ENCODE results near the gene CSNK2A1. TPM values are rescaled to one million over a fixed set of nuclear protein-coding genes. Genes with fewer than 3 reads are reported as not detected.
A peak's percentile ranks its signal among the peaks of the same experiment; 100 is the strongest.

The CSNK2A1 gene
- total and polyA plus RNA-seq, 4 donors = 17.0 to 60.3 (median 39.7) TPM

- Histone ChIP-seq H3K9ac (ENCODE audit: low read depth in 1 of 2, low read length in 2 of 2) (no peak overlapping the region), H3K4me1 (ENCODE audit: control insufficient read depth in 4 of 4, insufficient read depth in 4 of 4, low read length in 3 of 4) (peaks cover 3 to 27% (median 18%) of the 10 kb centered on the region in 4 donors), H3K4me3 (ENCODE audit: low read depth in 1 of 3, low read length in 3 of 3) (no peak overlapping the region), H3K36me3 (ENCODE audit: control insufficient read depth in 4 of 4, insufficient read depth in 3 of 4, low read depth in 1 of 4, low read length in 3 of 4) (peaks cover 10 to 60% (median 29%) of the 10 kb centered on the region in 4 donors), H3K27me3 (ENCODE audit: control insufficient read depth in 4 of 4, insufficient read depth in 4 of 4, low read length in 3 of 4) (no peaks in the 10 kb centered on the region), H3K27ac (ENCODE audit: low read depth in 1 of 2, low read length in 2 of 2) (no peak overlapping the region), H3K9me3 (ENCODE audit: control insufficient read depth in 4 of 4, low read length in 3 of 4) (no peaks in the 10 kb centered on the region)
- TF ChIP-seq RXRA (IDR thresholded peaks at IDR 0.05) (no peak), REST (IDR thresholded peaks at IDR 0.05) (no peak), TAF1 (conservative IDR thresholded peaks at IDR 0.05) (no peak), GABPA (IDR thresholded peaks at IDR 0.05 in 1 of 2, conservative IDR thresholded peaks at IDR 0.05 in 1 of 2) (no peak), EGR1 (IDR thresholded peaks at IDR 0.05; ENCODE audit: low read depth in 2 of 2) (no peak), JUND (IDR thresholded peaks at IDR 0.05) (no peak), FOXA2 (IDR thresholded peaks at IDR 0.05) (no peak), NR2F2 (IDR thresholded peaks at IDR 0.05) (no peak), CTCF (IDR thresholded peaks at IDR 0.05; ENCODE audit: low read depth, low read length, missing input control) (no peak), HNF4G (IDR thresholded peaks at IDR 0.05) (no peak), SP1 (IDR thresholded peaks at IDR 0.05) (no peak)
- TF ChIP-seq, protein P1, sequence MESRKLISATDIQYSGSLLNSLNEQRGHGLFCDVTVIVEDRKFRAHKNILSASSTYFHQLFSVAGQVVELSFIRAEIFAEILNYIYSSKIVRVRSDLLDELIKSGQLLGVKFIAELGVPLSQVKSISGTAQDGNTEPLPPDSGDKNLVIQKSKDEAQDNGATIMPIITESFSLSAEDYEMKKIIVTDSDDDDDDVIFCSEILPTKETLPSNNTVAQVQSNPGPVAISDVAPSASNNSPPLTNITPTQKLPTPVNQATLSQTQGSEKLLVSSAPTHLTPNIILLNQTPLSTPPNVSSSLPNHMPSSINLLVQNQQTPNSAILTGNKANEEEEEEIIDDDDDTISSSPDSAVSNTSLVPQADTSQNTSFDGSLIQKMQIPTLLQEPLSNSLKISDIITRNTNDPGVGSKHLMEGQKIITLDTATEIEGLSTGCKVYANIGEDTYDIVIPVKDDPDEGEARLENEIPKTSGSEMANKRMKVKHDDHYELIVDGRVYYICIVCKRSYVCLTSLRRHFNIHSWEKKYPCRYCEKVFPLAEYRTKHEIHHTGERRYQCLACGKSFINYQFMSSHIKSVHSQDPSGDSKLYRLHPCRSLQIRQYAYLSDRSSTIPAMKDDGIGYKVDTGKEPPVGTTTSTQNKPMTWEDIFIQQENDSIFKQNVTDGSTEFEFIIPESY (IDR thresholded peaks at IDR 0.05) = no peak
- TF ChIP-seq, protein P2, sequence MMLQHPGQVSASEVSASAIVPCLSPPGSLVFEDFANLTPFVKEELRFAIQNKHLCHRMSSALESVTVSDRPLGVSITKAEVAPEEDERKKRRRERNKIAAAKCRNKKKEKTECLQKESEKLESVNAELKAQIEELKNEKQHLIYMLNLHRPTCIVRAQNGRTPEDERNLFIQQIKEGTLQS (IDR thresholded peaks at IDR 0.05) = no peak
- DNase-seq (ENCODE audit: low spot score) = no peak
- WGBS = 89% methylated on average over 7 of the region's 7 CpGs
Measured at GRCh38 chr20:435558-435957, 108.0 kb downstream of the CSNK2A1 start.

DNA sequence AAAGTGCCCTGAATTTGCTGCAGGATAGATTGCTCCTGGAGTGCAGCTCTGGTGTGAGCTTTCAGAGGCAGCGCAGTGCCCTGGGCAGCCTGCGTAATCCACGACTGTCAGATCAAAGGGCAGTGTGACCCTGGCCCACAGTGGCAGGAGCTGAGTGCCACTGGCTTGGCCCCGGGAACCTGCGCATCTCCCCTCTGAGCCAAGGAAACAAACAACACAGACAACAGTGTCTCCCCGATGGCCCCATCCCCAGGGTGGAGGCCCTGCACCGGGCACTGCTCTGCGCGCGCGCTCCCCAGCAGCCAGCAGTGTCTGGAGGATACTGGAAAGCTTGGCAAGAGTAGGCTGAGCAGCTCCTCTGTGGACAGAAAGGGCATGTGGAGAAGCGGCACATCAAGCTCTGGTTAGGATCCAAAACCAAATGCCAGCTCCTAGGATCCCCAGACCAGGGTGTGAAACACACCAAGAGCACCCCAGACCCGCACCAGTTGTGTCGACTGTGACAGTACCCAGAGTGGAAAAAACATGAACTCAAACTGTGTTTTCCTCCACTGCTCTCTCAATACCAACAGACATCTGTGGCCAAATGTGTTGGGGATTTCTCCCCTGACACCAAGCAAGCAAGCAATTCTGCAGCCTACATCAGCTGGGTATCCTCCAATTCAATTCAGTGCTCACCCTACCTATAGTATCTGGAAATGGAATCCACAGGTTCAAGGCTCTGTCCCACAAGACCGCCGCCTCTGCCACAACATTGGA is 108.8 kb downstream of the CSNK2A1 start:
- DNase-seq (ENCODE audit: low spot score) = no peak
- Histone ChIP-seq H3K9me3 (ENCODE audit: control insufficient read depth in 4 of 4, low read length in 3 of 4) (no peaks in the 10 kb centered on the region), H3K4me3 (ENCODE audit: low read depth in 1 of 3, low read length in 3 of 3) (no peak overlapping the region), H3K27me3 (ENCODE audit: control insufficient read depth in 4 of 4, insufficient read depth in 4 of 4, low read length in 3 of 4) (no peaks in the 10 kb centered on the region), H3K36me3 (ENCODE audit: control insufficient read depth in 4 of 4, insufficient read depth in 3 of 4, low read depth in 1 of 4, low read length in 3 of 4) (peaks cover 7 to 55% (median 24%) of the 10 kb centered on the region in 4 donors), H3K27ac (ENCODE audit: low read depth in 1 of 2, low read length in 2 of 2) (peak overlapping the region; percentile 31 to 42), H3K9ac (ENCODE audit: low read depth in 1 of 2, low read length in 2 of 2) (no peak overlapping the region), H3K4me1 (ENCODE audit: control insufficient read depth in 4 of 4, insufficient read depth in 4 of 4, low read length in 3 of 4) (peaks cover 7 to 34% (median 25%) of the 10 kb centered on the region in 4 donors)
- 43% methylated on average over 16 of the region's 16 CpGs for WGBS
- TF ChIP-seq HNF4A (conservative IDR thresholded peaks at IDR 0.05) (peak; percentile 81 to 85), YY1 (IDR thresholded peaks at IDR 0.05) (peak; percentile 17), RAD21 (IDR thresholded peaks at IDR 0.05) (peak; percentile 26 to 55), JUND (IDR thresholded peaks at IDR 0.05) (no peak), REST (IDR thresholded peaks at IDR 0.05) (peak; percentile 33), TAF1 (conservative IDR thresholded peaks at IDR 0.05) (no peak), SP1 (IDR thresholded peaks at IDR 0.05) (peak; percentile 66), RXRA (IDR thresholded peaks at IDR 0.05) (peak; percentile 78 to 81), MAX (IDR thresholded peaks at IDR 0.05) (peak; percentile 24), EGR1 (IDR thresholded peaks at IDR 0.05; ENCODE audit: low read depth in 2 of 2) (peak in 1 of 2 donors; percentile 29)
- TF ChIP-seq, protein P1 (IDR thresholded peaks at IDR 0.05) = no peak
